GM23248 (cell line): ENCODE results near the gene TSPYL2. TPM values are rescaled to one million over a fixed set of nuclear protein-coding genes. Genes with fewer than 3 reads are reported as not detected.

ENCODE experiments used
- DNase-seq: peaks from one replicate; pipeline ENCODE4 v3.0.0-alpha.2; 2015
- H2AFZ ChIP-seq: fragments of 200-600 bp; sonication (generic); 2 replicates; pipeline ENCODE4 v1.6.1; 2016; ENCODE audit warnings: antibody characterized with exemption
- H3F3A ChIP-seq: fragments of 200-600 bp; sonication (generic); 2 replicates; pipeline ENCODE4 v1.6.1; 2016; ENCODE audit warnings: mild to moderate bottlenecking, antibody characterized with exemption, mixed run types; ENCODE audit not compliant: insufficient read depth
- H3K27ac ChIP-seq: fragments of 200-600 bp; sonication (generic); 2 replicates; pipeline ENCODE4 v1.5.1; 2016; ENCODE audit warnings: mild to moderate bottlenecking
- H3K27me3 ChIP-seq: fragments of 200-600 bp; sonication (generic); replicated peaks from 2 replicates; pipeline ENCODE4 v1.6.1; 2016; ENCODE audit warnings: mild to moderate bottlenecking; ENCODE audit not compliant: insufficient read depth
- H3K36me3 ChIP-seq: fragments of 200-600 bp; sonication (generic); 2 replicates; pipeline ENCODE4 v1.6.1; 2016; ENCODE audit warnings: low read depth, mild to moderate bottlenecking
- H3K4me1 ChIP-seq: fragments of 200-600 bp; sonication (generic); 2 replicates; pipeline ENCODE4 v1.6.1; 2016; ENCODE audit warnings: mild to moderate bottlenecking; ENCODE audit not compliant: insufficient read depth
- H3K4me2 ChIP-seq: fragments of 200-600 bp; sonication (generic); one replicate; pipeline ENCODE4 v1.6.1; 2016; ENCODE audit warnings: mild to moderate bottlenecking; ENCODE audit not compliant: unreplicated experiment
- H3K4me3 ChIP-seq: fragments of 200-600 bp; sonication (generic); 2 replicates; pipeline ENCODE4 v1.5.1; 2016; ENCODE audit warnings: mild to moderate bottlenecking
- H3K79me2 ChIP-seq: fragments of 200-600 bp; sonication (generic); 2 replicates; pipeline ENCODE4 v1.6.1; 2016; ENCODE audit warnings: mild to moderate bottlenecking; ENCODE audit not compliant: insufficient read depth
- H3K9ac ChIP-seq: fragments of 200-600 bp; sonication (generic); 2 replicates; pipeline ENCODE4 v1.6.1; 2016; ENCODE audit warnings: mild to moderate bottlenecking
- H3K9me2 ChIP-seq: fragments of 200-600 bp; sonication (generic); 2 replicates; pipeline ENCODE4 v1.6.1; 2016; ENCODE audit warnings: mixed run types, mild to moderate bottlenecking, moderate library complexity; ENCODE audit not compliant: insufficient read depth
- H3K9me3 ChIP-seq: fragments of 200-600 bp; sonication (generic); one replicate; pipeline ENCODE4 v1.6.1; 2017; ENCODE audit warnings: low read depth
- H4K20me1 ChIP-seq: fragments of 200-600 bp; sonication (generic); 2 replicates; pipeline ENCODE4 v1.6.0; 2016; ENCODE audit not compliant: insufficient read depth
- EZH2 ChIP-seq: fragments of 200-600 bp; sonication (generic); IDR thresholded peaks from 2 replicates; pipeline ENCODE4 v1.6.1; 2018; ENCODE audit warnings: antibody characterized with exemption, mild to moderate bottlenecking; ENCODE audit not compliant: insufficient read depth, poor library complexity, severe bottlenecking
- EZH2phosphoT487 ChIP-seq: fragments of 200-600 bp; sonication (generic); IDR thresholded peaks from 2 replicates; pipeline ENCODE4 v1.6.1; 2018; ENCODE audit warnings: antibody characterized with exemption, moderate library complexity, mild to moderate bottlenecking, low read depth; ENCODE audit not compliant: insufficient read depth
- WGBS, 2 experiments: methylation state at CpG; one replicate each; pipeline ENCODE4 v1.1.6; 2015 to 2017; ENCODE audit warnings: low lambda C conversion rate in 2 of 2, low coverage in 1 of 2; ENCODE audit errors: missing lambda C conversion rate in 2 of 2; 5-methylcytosine and 5-hydroxymethylcytosine counted together
- in situ Hi-C: fragments of 300-500 bp; cut with MboI; formaldehyde crosslinking; loops from 2 replicates; pipeline ENCODE4 v1.15.0; 2020
- polyA plus RNA-seq: library from polyadenylated mRNA; unstranded; fragments of >200 nt; fragmentation: Nextera tagmentation; extraction: Ambion mirVana; gene quantifications from 2 replicates; pipeline ENCODE4 v1.2.1, GENCODE V29; 2016
- small RNA-seq: library from RNA; depleted of rRNA; stranded (forward); fragments of <200 nt; gene quantifications from one replicate; pipeline ENCODE3, GENCODE V24; 2014; ENCODE audit warnings: low read depth, low replicate concordance
- total RNA-seq: library from RNA; depleted of rRNA; stranded (reverse); fragments of >200 nt; shearing (Covaris generic); gene quantifications from 2 replicates; pipeline ENCODE4 v1.2.3, GENCODE V29; 2014; rRNA removed

Gene TSPYL2
- total and polyA plus RNA-seq, 2 experiments from 2014 or later, result 14.3 to 16.2 TPM

GRCh38 chrX:53133400-53133799 is 51.2 kb downstream of the TSPYL2 start:
- Histone ChIP-seq H3K27ac (no peak overlapping the region), H4K20me1 (no peaks in the 10 kb centered on the region), H2AFZ (no peak overlapping the region), H3K9ac (no peak overlapping the region), H3K4me1 (no peaks in the 10 kb centered on the region), H3K4me3 (no peak overlapping the region), H3K27me3 (no peaks in the 10 kb centered on the region), H3K79me2 (no peaks in the 10 kb centered on the region), H3K9me2 (no peaks in the 10 kb centered on the region), H3K9me3 (no peaks in the 10 kb centered on the region), H3K36me3 (no peaks in the 10 kb centered on the region), H3F3A (no peaks in the 10 kb centered on the region), H3K4me2 (no peak overlapping the region)
- 90 to 93% methylated on average over 3 to 4 of the region's 4 CpGs for WGBS, 2 experiments
- no peak for TF ChIP-seq EZH2phosphoT487
- no peak for TF ChIP-seq EZH2
- DNase-seq, result no peak
- in situ Hi-C loops, result no loop called here

GRCh38 chrX:53135581-53135980 is 53.4 kb downstream of the TSPYL2 start:
- H3K4me2 ChIP-seq, result no peak overlapping the region
- no peaks in the 10 kb centered on the region for H3K36me3 ChIP-seq
- no peak overlapping the region for H3K4me3 ChIP-seq
- DNase-seq, result no peak
- TF ChIP-seq EZH2 (no peak), EZH2phosphoT487 (no peak)
- H3K27me3 ChIP-seq, result no peaks in the 10 kb centered on the region
- in situ Hi-C loops, result no loop called here
- WGBS, 2 experiments, result 96 to 100% methylated on average over 2 of the region's 2 CpGs
- no peak overlapping the region for H3K27ac ChIP-seq
- no peak overlapping the region for H3K9ac ChIP-seq
- no peaks in the 10 kb centered on the region for H3K9me2 ChIP-seq
- H3K4me1 ChIP-seq, result no peaks in the 10 kb centered on the region
- H4K20me1 ChIP-seq, result no peaks in the 10 kb centered on the region
- no peaks in the 10 kb centered on the region for H3K9me3 ChIP-seq
- H2AFZ ChIP-seq, result no peak overlapping the region
- H3F3A ChIP-seq, result no peaks in the 10 kb centered on the region
- H3K79me2 ChIP-seq, result no peaks in the 10 kb centered on the region

Small RNA genes within 50 kb of the gene (small RNA-seq; reads per million reads assigned to genes)
- gene AL591212.2, result not detected

Other genes with a start within 250 kb of the TSPYL2 start
- not detected in 2 replicates for gene XAGE3, start 214.3 kb upstream of the TSPYL2 start, total RNA-seq
- not detected in 2 replicates for gene XAGE3, start 214.3 kb upstream of the TSPYL2 start, polyA plus RNA-seq
- 24.5 and 31.1 TPM in 2 replicates for gene FAM156B, start 185.0 kb upstream of the TSPYL2 start, total RNA-seq
- 17.1 and 22.6 TPM in 2 replicates for gene FAM156B, start 185.0 kb upstream of the TSPYL2 start, polyA plus RNA-seq
- gene FAM156A, start 123.8 kb upstream of the TSPYL2 start, total RNA-seq, result 17.4 and 67.5 TPM in 2 replicates
- gene FAM156A, start 123.8 kb upstream of the TSPYL2 start, polyA plus RNA-seq, result 19.8 and 31.7 TPM in 2 replicates
- gene GPR173, start 33.6 kb upstream of the TSPYL2 start, total RNA-seq, result 0.86 and 2.7 TPM in 2 replicates
- 0.09 and 0.24 TPM in 2 replicates for gene GPR173, start 33.6 kb upstream of the TSPYL2 start, polyA plus RNA-seq
- 1.3 and 2.1 TPM in 2 replicates for gene KANTR, start 11.8 kb downstream of the TSPYL2 start, total RNA-seq
- 0.79 and 1.1 TPM in 2 replicates for gene KANTR, start 11.8 kb downstream of the TSPYL2 start, polyA plus RNA-seq
- 66.9 and 68.7 TPM in 2 replicates for gene KDM5C, start 142.8 kb downstream of the TSPYL2 start, total RNA-seq
- 24.4 and 27.1 TPM in 2 replicates for gene KDM5C, start 142.8 kb downstream of the TSPYL2 start, polyA plus RNA-seq
- gene IQSEC2, start 199.2 kb downstream of the TSPYL2 start, total RNA-seq, result 10.2 and 11.8 TPM in 2 replicates
- gene IQSEC2, start 199.2 kb downstream of the TSPYL2 start, polyA plus RNA-seq, result 6.0 and 7.1 TPM in 2 replicates